ENCODE measurements around the gene ATP5F1B.

The ATP5F1B gene

DNA sequence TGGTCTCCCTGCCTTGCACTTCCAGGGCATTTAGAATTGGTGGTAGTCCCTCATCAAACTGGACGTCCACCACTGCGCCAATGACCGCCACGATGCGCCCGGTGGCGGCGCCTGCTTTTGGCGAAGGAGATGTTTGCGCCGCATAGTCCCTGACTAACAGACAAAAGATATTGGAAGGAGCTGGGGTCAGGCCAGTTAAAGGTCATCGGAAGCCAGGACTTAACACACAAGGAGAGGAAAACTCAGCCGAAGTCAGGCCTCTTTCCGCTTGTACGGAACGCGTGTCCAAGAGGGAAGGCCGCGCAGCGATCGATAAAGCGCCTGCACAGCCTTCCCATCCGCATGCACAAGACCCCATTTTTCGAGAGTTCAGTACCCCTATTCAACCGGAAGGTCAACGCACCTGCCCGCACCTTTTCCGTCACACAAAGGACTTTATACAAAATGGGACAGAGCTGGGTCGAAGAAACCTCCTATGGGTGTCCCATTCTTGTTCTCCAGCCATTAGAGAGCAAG is 525 bp downstream of the ATP5F1B start:
- DNase-seq = peak in 1 of 2 experiments; percentile 22

DNA sequence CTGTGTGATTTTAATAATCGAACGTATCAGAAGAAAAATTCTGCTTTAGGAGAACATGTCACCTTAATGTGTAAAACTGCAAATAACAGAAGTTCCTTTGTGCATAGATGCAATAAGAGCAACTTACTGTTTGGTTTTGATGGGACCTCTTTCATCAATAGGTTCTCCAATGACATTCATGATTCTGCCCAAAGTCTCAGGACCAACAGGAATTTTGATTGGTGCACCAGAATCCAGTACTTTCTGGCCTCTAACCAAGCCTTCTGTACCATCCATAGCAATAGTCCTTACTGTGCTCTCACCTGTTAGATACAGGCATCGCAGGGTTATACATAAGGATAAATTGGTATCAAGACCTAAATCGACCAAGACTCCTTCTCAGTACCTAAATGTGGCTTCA is 1.1 kb downstream of the ATP5F1B start:
- no peak for DNase-seq

DNA sequence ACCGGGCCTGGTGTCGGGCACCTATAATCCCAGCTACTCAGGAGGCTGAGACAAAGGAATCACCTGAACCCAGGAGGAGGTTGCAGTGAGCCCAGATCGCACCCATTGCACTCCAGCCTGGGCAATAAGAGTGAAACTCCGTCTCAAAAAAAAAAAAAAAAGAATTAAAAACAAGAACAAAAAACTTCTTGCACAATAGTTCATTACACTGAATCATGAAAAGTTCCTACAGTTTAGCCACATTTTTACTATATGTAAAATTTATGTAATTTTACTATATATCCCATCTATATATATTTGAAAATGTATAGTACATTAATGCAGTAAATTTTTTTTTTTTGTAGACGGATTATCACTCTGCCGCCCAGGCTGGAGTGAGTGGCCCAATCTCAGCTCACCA is 4.6 kb downstream of the ATP5F1B start:
- DNase-seq = no peak

DNA sequence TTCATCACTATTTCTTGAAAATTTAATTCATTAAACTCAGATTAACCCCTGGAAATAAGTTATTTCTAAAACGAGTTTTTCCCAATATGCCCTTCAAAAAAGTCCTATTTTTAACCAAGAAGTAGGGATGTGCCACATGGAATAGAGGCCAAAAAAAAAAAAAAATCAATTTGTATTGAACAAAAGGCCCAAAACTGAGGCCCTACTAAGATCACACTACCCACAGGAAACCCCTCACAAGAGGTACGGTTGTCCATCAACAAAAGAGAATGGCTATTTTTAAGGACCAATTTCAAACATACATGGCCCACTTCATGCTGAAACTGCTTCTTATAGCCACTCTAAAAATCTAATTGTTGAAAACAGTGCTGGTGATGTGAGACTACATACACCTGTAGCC is 8.2 kb downstream of the ATP5F1B start:
- DNase-seq = no peak

DNA sequence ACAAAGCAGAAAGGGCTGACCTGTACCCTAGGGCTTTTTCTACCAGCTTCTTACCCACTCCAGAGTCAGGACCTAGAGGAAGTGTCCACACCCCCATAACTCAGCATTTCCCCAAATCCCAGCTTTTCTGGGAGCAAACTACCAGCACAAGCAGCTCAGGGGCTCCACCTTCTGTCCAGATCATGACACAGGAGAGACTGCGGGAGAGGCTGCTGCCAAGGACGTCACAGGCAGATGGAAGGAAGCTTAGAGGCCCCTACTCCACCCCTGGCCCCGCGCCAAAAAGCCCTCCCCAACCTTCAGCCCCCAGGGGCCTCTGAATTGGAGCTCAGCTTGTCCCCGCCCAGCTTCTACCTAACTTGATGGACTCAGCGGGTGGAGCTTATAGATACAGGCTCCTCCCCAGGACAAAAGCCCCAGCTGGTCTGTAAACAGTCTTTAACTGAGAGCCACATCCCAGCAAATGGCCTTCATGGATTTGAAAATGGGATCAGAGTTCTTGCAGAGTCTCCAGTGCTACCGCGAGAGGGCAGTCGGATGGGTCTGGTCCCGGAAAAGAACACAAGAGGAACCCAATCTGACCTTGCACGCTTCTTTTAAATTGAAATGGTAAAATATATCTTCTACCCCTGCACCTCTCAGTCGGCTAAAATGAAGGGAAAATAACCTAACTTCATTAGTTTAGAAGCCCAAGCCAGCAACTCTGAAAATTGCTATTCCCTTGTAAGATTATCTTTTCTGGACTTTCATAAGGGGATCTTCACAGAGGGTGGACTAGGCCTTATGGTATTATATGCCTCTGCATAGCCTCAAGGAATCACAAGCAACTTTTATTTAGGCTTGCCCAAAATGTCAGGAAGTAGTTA is 8.9 kb downstream of the ATP5F1B start:
- peak; percentile 99 for DNase-seq

DNA sequence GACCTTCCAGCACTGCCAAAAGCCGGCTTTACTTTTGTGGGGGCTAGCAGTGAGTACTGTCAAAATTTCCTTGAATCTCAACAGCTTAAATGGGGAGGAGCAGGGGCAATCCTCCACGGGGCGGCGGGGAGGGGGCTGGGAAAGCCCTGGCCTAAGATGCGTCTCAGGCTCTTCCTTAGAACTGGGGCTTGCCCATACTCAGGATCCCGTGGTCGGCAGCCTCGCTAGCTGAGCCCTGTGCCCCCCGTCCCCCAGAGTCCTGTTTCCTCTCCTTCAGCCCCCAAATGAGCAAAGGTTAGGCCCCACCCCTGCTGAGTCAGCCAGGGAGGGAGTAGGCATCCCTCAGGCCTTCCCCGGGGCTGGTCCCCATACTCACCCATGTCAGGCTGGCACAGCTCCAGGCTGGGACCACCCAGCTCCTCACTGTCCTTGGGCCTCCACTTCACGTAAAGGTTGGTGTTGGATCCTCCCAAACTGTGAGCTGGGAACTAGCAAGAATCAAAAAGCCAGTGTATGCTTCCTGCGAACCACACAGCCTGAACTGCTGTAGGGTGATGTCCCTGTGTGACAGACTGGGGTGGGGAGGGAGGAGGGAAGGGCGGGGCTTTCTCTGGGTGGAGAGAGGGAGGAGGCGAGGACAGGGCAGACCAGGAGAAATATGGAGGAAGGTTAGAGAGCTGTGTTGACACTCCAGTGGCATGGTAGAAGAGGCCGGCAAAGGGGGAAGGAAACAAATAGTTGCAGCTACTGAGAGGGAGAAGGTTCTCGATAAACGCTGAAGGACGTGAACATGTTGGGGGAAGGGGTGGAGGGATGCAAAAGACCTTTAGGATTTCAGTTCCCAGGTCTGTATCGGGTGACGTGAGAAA is 9.7 kb downstream of the ATP5F1B start:
- DNase-seq = peak; percentile 67 to 80

DNA sequence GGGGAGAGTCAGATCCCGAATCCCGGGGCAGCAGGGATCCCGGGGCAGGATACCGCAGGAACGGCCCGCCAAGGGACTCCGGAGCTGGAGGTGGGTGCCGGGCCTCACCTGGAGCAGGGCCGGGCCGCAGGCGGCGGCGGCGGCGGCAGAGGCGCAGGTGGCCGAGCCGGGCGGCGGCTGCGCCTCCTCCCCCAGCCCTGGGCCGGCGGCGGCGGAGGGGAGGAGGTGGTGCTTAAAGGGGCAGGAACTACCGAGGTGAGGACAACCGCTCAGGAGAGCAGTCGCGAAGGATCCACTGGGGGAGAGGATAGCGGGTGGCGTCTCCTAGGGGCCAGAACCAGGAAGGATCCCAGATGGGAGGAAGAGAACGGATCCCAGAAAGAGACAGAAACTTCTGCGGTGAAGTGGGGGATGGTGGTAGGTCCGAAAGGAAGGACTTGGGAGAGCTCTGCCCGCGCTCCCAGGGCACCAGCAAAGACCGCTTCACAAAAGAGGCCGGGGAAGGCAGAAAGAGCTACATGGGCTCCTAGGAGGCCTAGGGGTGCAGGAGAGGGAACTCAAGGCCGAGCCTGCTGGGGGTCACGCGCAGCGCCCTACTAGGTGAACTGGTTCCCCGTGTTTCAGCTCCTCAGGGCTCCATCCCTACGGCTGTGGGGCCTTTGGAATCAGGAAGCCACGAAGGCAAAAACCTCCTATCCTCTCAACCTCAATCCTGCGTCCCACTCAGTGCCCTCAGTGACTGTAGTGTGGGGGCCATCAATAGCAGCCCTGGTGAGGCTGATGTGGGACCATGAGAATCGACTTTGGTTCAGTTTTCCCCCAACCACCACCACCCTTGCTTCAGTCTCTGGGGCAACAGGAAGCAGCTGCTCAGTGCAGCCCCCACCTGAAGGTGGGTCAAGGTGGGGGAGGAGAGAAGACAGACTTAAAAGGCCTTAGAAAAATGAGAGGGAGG is 10.7 kb downstream of the ATP5F1B start:
- peak; percentile 76 to 88 for DNase-seq

DNA sequence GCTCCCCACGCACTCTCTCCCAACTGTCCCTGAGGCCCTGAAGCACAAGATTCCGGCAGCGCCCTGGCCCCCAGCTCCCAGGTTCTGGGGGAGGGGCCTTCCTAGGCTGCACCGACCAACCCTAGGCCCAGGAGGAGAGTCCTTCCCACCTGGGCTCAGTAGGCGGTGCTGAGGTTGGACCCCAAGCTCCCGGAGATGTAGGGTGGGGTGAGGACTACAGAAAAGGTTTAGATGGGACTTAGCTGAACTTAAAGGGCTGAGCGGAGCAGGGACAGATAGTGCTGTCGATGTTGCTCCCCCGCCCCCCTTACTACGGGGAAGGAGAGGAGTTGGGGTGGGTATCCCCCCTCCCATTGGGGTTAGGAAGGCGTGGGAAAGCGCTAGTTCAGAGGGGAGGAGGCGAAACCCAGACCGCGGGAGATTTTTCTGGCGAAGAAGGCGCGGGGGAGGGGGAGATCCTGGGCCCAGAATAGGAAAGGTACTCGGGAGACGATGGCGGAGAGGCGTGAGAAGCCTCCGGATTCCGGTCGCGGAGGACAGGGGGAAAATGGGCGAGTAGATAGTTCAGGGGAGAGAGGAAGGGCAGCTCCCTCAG is 11.4 kb downstream of the ATP5F1B start:
- DNase-seq = peak; percentile 22 to 49

DNA sequence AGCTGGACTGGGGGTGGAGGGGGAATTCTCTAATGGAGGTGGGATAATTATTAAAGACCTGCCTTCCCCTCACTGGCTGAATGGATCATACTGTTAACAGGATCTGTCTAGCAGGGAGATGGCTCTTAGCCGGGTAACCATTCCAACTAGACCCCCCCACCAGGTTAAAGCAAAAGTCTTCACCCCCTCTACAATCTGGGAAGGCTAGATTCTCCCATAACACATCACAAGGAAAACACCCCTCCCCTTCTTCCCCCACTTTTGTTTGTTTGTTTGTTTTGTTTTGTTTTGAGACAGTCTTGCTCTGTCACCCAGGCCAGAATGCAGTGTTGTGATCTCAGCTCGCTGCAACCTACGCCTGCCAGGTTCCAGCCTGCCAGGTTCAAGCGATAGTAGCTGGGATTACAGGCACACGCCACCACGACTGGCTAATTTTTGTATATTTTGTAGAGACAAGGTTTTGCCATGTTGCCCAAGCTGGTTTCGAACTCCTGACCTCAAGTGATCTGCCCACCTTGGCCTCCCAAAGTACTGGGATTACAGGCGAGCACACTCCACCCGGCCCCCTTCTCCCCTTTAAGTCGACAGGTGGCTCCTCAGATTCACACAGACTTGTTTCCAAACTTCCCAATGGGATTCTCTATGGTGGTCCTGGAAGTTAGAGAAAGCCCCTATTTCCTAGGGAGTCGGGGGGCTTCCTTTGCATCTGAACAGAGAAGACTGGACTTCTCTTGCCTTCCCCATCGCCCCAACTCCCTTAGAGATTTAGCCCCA is 12.1 kb downstream of the ATP5F1B start:
- DNase-seq = peak in 1 of 2 experiments; percentile 40

DNA sequence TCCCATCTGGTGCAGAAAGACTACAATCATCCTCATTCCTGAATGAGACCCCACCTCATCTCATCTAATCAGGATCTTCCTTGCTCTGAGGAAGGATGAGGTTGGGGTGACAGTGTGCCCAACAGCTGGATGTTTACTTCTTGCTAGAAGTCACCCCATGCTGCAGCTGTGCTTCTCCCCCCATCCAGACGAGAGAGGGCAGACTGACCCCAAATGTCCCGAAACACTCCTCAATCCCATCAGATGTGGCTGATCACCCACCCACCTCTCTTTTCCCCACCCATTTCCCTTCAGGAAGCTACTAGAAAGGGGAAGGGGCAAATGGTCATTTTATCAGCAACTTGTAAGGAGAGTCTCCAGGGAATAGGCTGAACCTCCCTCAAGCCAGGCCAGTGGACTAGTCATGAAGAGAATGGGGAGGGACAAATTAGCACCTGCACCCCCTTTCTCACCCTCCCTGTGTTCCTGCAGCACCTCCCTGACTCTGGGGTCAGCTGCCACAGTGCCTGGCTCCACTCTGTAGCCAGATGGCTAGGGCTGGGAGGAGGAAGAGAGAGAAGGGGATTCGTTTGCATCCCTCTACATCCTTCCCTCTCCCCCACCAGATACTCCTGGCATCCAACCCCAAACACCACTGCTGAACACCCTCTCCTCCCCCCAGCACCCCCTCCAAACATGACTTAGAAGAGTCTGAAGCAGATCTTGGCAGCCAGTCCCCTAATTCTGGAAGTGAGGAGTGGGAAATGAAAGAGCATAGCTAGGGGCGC is 12.9 kb downstream of the ATP5F1B start:
- DNase-seq = peak; percentile 45 to 49

DNA sequence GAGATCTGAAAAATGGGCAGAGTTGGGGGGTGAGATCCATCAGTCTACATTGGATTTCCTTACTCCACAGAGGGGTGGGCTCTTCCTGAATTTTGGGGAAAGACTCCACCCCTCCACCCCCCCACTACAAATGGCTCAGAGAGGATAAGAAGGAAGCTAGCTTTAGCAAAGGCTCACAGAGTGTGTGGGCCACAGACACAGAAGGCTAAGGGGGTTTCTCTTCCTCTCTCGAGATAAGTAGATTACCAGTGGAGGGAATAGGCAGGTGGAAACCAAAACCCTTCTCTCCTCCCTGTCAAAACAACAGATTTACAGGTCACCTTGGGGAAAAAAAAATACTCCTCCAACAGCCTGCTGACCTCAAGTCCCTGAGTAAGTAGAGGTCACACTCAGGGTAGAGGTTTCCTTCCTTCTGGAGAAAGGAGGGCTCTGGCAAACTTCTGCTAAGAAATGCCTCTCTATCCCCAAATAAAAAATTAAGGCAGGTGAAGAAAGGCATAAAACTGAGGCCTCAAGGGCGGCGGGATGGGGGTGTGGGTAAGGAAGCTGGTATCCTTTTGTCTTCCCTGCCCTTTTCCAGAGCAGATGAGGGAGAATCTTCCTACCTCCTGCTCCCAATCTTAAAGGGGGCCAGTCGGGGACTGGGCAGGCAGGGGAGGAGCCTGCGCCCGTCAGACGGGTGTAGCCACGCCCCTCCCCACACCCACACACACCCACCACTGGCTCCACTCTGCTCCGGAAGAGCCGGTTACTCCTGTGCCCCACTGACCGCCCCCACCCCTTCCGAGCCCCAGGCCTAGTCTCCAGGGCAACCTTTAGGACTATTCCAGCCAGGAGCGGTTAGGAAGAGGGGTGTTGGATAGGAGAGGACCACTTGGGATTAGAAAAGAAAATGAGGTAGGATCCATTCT is 13.7 kb downstream of the ATP5F1B start:
- peak; percentile 21 to 65 for DNase-seq

DNA sequence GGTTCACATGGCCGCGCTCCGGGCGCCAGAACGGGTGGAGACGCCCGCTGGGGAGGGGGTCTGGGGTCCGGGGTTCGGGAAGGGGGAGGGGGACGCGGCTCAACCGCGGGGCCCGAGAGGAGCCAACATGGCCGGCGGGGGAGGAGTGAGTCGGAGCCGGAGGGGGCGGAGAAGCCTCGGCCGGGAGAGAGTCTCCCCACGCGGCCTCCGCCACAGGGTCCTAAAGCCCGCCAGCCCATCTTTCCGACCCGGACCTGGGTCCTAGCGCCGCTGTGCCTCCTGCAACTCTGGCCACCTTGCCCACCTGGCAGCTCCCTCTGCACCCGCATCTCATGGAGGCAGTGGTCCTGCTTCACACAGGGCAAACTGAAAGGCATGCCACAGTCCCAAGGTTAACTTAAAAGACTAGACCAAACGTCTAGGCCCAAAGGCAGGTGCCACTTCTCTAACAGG is 15.6 kb downstream of the ATP5F1B start, which contains the start of gene BAZ2A:
Gene BAZ2A (minus strand): TSS at position 147 of the 453 bp plus-strand sequence. CDS start 12,796 bp downstream, outside the sequence.
- DNase-seq = peak; percentile 26 to 66

DNA sequence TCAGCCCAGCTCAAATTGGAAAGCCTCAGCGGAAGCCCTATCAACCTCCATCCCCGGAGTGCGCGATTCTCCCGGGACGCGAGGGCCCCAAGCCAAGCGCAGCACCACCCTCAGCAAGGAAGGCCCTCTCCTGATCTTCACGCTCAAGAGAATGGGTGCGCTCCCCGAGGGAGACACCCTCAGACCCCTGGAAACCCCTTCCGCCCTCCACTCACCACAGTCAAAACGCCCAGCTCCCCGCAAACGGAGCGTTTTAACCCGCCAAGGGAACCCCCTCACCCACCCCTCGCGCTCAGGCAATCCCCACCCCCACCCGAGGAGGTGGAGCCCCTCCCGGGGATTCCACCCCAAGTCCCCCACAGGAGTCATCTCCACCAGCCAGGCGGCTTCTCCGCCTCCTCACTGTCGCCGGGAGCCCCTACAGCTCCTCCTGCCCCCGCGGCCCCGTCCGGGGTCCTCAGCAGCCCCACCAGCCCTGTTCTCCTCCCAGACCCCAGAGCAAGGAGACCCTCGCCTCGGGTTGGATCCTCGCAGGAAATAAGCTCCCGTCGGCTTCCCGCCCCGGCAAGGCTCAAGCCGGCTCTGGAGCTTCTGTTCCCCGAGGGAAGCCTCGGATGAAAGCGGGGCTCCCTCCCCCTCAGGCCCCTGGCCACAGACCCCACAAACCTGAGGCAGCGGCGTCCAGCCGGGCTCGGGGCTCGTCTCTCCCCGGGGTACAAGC is 16.2 kb downstream of the ATP5F1B start:
- DNase-seq = peak in 1 of 2 experiments; percentile 31

DNA sequence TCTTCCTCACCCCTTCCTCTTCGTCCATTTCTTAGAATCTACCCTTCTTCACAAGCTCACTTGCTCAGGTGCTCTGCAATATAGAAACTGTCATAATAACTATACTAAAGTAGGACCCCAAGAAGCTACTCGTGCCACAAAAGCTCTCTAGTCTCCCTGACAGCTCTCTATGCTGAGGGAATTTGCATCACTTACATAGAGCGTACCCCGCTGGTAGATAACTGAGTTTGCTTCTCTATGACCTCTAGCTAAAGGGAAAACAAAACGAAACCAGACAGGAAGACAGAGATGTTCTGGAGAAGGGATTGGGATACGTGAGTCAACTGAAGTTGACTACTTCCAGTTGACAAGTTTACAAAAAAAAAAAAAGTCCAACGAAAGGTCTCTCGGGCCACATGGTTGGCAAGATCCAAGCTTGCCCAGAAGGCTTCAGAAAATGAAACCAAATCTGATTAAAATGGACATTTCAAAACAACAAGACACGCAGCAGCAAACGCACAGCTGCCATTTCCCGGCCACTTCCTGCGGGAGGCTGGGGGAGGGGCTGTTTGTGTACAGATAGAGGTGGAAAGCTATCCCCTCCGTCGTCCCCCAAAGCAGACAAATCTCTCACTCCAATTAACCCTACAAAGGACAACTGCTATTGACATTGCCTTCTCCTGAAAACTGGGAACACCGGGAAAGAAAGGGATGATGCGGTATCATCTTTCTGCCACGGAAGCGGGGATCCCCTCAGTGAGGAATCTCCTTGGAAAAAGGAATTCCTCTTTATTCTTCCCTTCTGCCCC is 16.9 kb downstream of the ATP5F1B start:
- peak; percentile 6 to 36 for DNase-seq

DNA sequence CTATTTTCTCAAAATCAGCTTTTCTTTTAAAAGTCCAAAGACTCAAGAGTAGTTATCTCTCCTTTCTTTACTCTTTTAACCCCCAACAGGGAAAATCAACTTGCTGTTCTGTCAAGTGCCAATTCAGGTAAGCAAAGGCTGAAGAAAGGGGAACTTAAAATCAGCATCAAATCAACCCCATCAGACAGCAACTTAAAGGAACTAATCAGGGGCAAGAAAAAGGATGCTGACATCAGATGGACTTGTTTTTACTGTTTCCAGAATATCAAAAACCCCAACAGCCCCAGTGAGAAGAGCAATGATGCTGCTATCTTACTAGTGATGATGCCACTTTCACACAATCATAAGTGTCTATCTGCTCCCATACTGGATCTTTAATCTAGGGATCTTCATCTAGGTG is 19.1 kb downstream of the ATP5F1B start:
- no peak for DNase-seq

DNA sequence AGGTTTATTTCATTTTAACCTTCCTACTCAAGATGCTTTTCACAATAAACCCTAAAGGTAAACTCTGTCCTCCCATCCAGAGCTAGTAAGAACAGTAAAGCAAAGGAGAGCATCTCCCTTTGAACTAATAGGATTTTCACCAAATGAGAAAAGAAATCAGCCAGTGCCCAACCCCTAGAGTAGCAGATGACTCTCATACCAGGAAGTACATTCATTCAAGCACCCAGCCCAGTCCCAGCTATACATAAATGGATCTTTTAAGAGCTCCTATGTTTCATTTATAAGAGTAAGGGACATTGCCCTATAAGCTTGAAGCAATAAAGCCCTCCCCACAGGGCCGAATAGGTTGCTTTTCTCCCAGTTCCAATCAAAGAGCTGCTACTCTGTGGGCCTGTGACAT is 23.2 kb downstream of the ATP5F1B start:
- no peak for DNase-seq

DNA sequence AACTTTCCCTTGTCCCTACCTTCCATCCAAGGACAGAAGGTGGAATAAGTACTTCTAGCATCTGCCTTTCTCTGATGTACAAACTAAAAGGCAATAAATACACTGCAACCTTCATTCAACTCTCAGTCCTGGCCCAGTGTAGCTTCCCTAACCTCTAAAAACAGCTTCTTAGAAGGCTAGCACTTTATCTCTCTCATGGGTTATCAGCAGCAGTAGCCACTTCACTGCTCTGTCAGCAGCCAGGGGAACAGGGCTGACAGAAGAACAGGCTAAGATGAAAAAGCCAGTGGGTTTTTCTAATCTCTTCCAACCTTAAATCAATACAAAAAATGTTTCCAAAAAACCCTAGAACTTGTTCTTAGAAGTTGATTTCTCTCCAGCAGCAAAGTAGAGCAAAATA is 28.9 kb downstream of the ATP5F1B start:
- DNase-seq = no peak

Data from NCI-H524 (cell line).